Measurements from ENCODE around the gene SLC15A3.

Gene SLC15A3

DNA sequence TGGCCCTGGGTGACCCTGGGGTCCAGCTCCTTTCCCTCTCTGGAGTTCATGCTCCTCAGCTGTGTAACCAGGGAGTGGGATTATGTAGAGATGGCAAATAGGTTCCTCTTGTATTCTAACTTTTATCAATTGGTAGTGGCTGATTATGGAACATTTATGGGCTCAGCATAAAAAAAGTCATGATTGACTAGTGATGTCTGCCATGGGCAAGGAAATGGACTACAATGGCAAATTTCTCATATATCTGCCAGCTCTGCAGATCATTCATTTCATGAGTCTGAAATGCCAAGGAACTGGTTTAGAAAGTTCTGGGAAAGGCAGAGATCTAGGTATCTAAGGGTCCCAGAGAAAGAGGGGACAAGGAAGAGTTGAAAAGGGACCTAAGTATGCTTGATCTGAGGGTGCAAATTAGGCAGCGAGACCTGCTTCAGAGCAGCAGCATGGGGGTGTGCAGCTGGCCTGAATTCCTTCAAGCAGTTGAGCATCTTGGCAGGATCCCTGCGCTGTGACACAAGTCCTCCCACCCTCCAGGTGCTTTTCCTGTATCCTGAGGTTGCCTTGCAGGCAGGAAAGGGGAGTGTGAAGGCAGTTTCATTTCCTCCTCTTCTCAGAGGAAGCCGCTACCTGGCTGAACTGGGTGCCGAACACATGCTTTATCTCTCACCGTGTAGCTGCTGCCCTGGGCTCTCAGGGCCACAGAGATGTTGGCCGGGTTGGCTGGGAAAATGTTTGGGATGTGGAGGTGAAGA, 10.4 kb downstream of the SLC15A3 start:
- no peak overlapping the region for H3K4me3 ChIP-seq (ENCODE audit: low read depth in 1 of 5, low read length in 5 of 5)
- peaks cover 0 to 89% (median 41%) of the 10 kb centered on the region in 5 donors for H3K36me3 ChIP-seq (ENCODE audit: control insufficient read depth in 5 of 5, insufficient read depth in 5 of 5, low read length in 5 of 5)
- no peak overlapping the region for H3K27ac ChIP-seq (ENCODE audit: low read depth, low read length)
- no peaks in the 10 kb centered on the region for H3K9me3 ChIP-seq (ENCODE audit: control insufficient read depth in 5 of 5, low read length in 5 of 5)
- peaks cover 0 to 26% (median 3%) of the 10 kb centered on the region in 5 donors for H3K4me1 ChIP-seq (ENCODE audit: control insufficient read depth in 5 of 5, insufficient read depth in 5 of 5, low read length in 5 of 5)
- H3K9ac ChIP-seq (ENCODE audit: low read length in 5 of 5): no peak overlapping the region
- H3K27me3 ChIP-seq (ENCODE audit: control insufficient read depth in 5 of 5, insufficient read depth in 4 of 5, low read length in 5 of 5): no peaks in the 10 kb centered on the region

DNA sequence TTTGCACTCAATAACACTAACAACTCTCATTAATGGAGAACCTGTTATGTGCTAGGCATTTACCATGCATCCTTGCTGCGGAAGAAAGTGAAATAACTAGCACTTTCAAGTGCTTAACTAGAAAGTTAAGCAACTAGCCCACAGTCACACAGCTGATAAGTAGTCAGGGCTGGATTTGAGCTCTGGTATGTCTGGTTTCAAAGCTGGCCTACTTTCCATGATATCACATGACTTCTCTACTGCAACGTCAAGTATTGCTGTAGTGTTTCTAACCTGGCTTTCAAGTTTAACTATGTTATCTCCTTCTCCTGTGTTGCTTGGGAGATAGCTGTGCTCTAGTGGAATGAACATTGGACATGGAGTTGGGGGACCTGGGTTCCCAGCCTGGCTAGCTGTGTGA, 12.1 kb downstream of the SLC15A3 start:
- Histone ChIP-seq H3K36me3 (ENCODE audit: control insufficient read depth in 5 of 5, insufficient read depth in 5 of 5, low read length in 5 of 5) (peaks cover 0 to 82% (median 41%) of the 10 kb centered on the region in 5 donors), H3K4me3 (ENCODE audit: low read depth in 1 of 5, low read length in 5 of 5) (no peak overlapping the region), H3K4me1 (ENCODE audit: control insufficient read depth in 5 of 5, insufficient read depth in 5 of 5, low read length in 5 of 5) (peaks cover 0 to 26% (median 3%) of the 10 kb centered on the region in 5 donors), H3K27ac (ENCODE audit: low read depth, low read length) (no peak overlapping the region), H3K27me3 (ENCODE audit: control insufficient read depth in 5 of 5, insufficient read depth in 4 of 5, low read length in 5 of 5) (no peaks in the 10 kb centered on the region), H3K9me3 (ENCODE audit: control insufficient read depth in 5 of 5, low read length in 5 of 5) (no peaks in the 10 kb centered on the region), H3K9ac (ENCODE audit: low read length in 5 of 5) (no peak overlapping the region)

DNA sequence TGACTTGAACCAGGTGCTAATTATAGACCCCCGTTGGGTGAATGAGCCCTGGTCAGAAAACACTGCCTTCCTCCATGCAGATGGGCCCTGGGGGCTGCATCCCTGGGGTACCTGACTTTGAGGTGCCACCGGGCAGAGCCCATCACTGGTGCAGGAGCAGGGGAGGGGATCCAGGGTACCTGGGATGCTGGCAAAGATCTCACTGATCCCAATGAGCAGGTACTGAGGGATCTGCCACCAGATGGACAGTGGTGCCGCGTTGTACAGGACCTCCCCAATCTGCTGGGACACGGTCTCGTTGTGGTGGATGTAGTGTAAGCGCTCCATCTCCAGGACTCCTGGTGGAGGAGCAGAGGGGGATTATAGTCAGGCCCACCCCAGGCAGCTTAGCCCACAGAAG, 12.7 kb downstream of the SLC15A3 start:
- Histone ChIP-seq H3K9me3 (ENCODE audit: control insufficient read depth in 5 of 5, low read length in 5 of 5) (no peaks in the 10 kb centered on the region), H3K4me1 (ENCODE audit: control insufficient read depth in 5 of 5, insufficient read depth in 5 of 5, low read length in 5 of 5) (peaks cover 0 to 26% (median 3%) of the 10 kb centered on the region in 5 donors), H3K27me3 (ENCODE audit: control insufficient read depth in 5 of 5, insufficient read depth in 4 of 5, low read length in 5 of 5) (no peaks in the 10 kb centered on the region), H3K36me3 (ENCODE audit: control insufficient read depth in 5 of 5, insufficient read depth in 5 of 5, low read length in 5 of 5) (peaks cover 0 to 79% (median 41%) of the 10 kb centered on the region in 5 donors), H3K27ac (ENCODE audit: low read depth, low read length) (no peak overlapping the region), H3K4me3 (ENCODE audit: low read depth in 1 of 5, low read length in 5 of 5) (no peak overlapping the region), H3K9ac (ENCODE audit: low read length in 5 of 5) (no peak overlapping the region)

DNA sequence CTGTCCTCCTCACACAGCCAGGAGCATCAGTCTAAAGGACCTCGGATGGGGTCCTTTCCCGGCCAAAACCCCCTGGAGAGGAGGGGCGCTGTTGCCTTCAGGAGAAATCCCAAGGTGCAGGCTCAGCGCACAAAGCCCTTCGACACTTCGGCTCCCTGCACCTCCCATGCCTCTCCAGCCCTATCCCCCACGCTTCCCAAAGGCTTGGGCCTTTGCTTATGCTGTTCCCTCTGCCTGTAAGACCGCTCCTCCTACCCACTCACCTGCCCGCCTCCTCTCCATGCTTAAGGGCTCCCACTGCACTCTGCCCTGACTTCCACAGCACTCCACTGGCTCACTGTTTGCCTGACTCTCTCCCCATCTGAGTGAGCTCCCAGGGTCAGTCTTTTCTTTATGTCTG, 13.5 kb downstream of the SLC15A3 start:
- peaks cover 0 to 25% (median 3%) of the 10 kb centered on the region in 5 donors for H3K4me1 ChIP-seq (ENCODE audit: control insufficient read depth in 5 of 5, insufficient read depth in 5 of 5, low read length in 5 of 5)
- no peaks in the 10 kb centered on the region for H3K9me3 ChIP-seq (ENCODE audit: control insufficient read depth in 5 of 5, low read length in 5 of 5)
- no peak overlapping the region for H3K27ac ChIP-seq (ENCODE audit: low read depth, low read length)
- H3K36me3 ChIP-seq (ENCODE audit: control insufficient read depth in 5 of 5, insufficient read depth in 5 of 5, low read length in 5 of 5): peaks cover 0 to 76% (median 41%) of the 10 kb centered on the region in 5 donors
- H3K4me3 ChIP-seq (ENCODE audit: low read depth in 1 of 5, low read length in 5 of 5): no peak overlapping the region
- no peak overlapping the region for H3K9ac ChIP-seq (ENCODE audit: low read length in 5 of 5)
- H3K27me3 ChIP-seq (ENCODE audit: control insufficient read depth in 5 of 5, insufficient read depth in 4 of 5, low read length in 5 of 5): no peaks in the 10 kb centered on the region

DNA sequence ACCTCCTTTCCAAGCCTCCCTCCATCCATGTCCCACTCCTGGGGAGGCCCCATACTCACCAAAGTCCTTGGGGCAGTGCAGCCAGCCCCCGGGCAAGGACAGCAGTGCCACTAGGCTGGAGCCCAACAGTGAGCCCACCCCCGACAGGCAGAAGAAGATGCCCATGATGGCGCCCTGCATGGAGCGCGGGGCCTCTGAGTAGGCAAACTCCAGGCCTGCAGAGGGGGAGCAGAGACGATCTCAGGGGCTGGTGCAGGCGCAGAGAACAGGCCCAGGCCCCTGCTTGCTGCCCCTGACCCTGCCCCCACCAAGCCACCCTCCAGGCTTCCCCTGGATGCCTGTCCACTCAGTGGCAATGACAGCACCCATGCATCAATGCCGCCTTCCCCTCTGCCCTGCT, 14.2 kb downstream of the SLC15A3 start:
- H3K27ac ChIP-seq (ENCODE audit: low read depth, low read length): no peak overlapping the region
- no peaks in the 10 kb centered on the region for H3K9me3 ChIP-seq (ENCODE audit: control insufficient read depth in 5 of 5, low read length in 5 of 5)
- H3K36me3 ChIP-seq (ENCODE audit: control insufficient read depth in 5 of 5, insufficient read depth in 5 of 5, low read length in 5 of 5): peaks cover 0 to 70% (median 40%) of the 10 kb centered on the region in 5 donors

DNA sequence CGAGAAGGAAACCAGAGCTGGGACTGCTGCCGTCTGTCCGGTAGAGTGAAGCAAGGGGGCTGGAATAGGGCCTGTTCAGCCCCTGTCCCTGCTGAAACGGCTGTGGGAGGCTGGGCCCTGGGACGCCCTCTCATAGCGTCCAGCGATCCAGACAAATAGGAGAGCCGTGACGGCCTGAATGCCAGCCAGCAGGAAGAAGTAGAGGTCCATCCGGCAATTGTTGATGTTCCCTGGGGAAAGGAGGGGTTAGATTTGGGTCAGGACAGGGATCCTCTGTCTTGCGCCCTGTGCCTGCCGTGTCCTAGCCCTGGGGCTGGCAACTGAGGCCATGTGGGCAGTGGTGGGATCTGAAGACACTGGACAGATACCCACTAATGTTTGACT, 14.8 kb downstream of the SLC15A3 start:
- Histone ChIP-seq H3K36me3 (ENCODE audit: control insufficient read depth in 5 of 5, insufficient read depth in 5 of 5, low read length in 5 of 5) (peaks cover 0 to 63% (median 34%) of the 10 kb centered on the region in 5 donors), H3K4me3 (ENCODE audit: low read depth in 1 of 5, low read length in 5 of 5) (no peak overlapping the region), H3K27me3 (ENCODE audit: control insufficient read depth in 5 of 5, insufficient read depth in 4 of 5, low read length in 5 of 5) (no peaks in the 10 kb centered on the region), H3K4me1 (ENCODE audit: control insufficient read depth in 5 of 5, insufficient read depth in 5 of 5, low read length in 5 of 5) (peaks cover 0 to 20% (median 3%) of the 10 kb centered on the region in 5 donors), H3K27ac (ENCODE audit: low read depth, low read length) (no peak overlapping the region), H3K9ac (ENCODE audit: low read length in 5 of 5) (peak overlapping the region in 1 of 5 donors; percentile 41), H3K9me3 (ENCODE audit: control insufficient read depth in 5 of 5, low read length in 5 of 5) (no peaks in the 10 kb centered on the region)

More for the DNA sequence above, 14.2 kb downstream of the SLC15A3 start:
- no peaks in the 10 kb centered on the region for H3K27me3 ChIP-seq (ENCODE audit: control insufficient read depth in 5 of 5, insufficient read depth in 4 of 5, low read length in 5 of 5)
- peaks cover 0 to 25% (median 3%) of the 10 kb centered on the region in 5 donors for H3K4me1 ChIP-seq (ENCODE audit: control insufficient read depth in 5 of 5, insufficient read depth in 5 of 5, low read length in 5 of 5)
- no peak overlapping the region for H3K4me3 ChIP-seq (ENCODE audit: low read depth in 1 of 5, low read length in 5 of 5)
- no peak overlapping the region for H3K9ac ChIP-seq (ENCODE audit: low read length in 5 of 5)

DNA sequence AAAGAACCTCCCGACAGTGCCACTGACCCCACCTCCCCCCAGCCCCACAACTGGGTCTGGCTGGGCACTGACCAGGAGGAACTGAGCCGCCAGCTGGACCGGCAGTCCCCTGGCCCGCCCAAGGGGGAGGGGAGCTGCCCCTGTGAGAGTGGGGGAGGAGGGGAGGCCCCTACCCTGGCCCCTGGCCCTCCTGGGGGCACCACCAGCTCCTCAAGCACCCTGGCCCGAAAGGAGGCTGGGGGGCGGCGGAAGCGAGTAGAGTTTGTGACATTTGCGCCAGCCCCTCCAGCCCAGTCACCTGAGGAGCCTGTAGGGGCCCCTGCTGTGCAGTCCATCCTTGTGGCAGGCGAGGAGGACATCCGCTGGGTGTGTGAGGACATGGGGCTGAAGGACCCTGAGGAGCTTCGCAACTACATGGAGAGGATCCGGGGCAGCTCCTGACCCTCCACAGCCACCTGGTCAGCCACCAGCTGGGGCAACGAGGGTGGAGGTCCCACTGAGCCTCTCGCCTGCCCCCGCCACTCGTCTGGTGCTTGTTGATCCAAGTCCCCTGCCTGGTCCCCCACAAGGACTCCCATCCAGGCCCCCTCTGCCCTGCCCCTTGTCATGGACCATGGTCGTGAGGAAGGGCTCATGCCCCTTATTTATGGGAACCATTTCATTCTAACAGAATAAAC, 15.4 kb downstream of the SLC15A3 start:
- H3K4me1 ChIP-seq (ENCODE audit: control insufficient read depth in 5 of 5, insufficient read depth in 5 of 5, low read length in 5 of 5): peaks cover 0 to 20% (median 3%) of the 10 kb centered on the region in 5 donors
- H3K9ac ChIP-seq (ENCODE audit: low read length in 5 of 5): peak overlapping the region in 1 of 5 donors; percentile 41
- no peak overlapping the region for H3K4me3 ChIP-seq (ENCODE audit: low read depth in 1 of 5, low read length in 5 of 5)
- H3K27me3 ChIP-seq (ENCODE audit: control insufficient read depth in 5 of 5, insufficient read depth in 4 of 5, low read length in 5 of 5): no peaks in the 10 kb centered on the region
- H3K36me3 ChIP-seq (ENCODE audit: control insufficient read depth in 5 of 5, insufficient read depth in 5 of 5, low read length in 5 of 5): peaks cover 0 to 58% (median 28%) of the 10 kb centered on the region in 5 donors
- H3K27ac ChIP-seq (ENCODE audit: low read depth, low read length): no peak overlapping the region
- H3K9me3 ChIP-seq (ENCODE audit: control insufficient read depth in 5 of 5, low read length in 5 of 5): no peaks in the 10 kb centered on the region

DNA sequence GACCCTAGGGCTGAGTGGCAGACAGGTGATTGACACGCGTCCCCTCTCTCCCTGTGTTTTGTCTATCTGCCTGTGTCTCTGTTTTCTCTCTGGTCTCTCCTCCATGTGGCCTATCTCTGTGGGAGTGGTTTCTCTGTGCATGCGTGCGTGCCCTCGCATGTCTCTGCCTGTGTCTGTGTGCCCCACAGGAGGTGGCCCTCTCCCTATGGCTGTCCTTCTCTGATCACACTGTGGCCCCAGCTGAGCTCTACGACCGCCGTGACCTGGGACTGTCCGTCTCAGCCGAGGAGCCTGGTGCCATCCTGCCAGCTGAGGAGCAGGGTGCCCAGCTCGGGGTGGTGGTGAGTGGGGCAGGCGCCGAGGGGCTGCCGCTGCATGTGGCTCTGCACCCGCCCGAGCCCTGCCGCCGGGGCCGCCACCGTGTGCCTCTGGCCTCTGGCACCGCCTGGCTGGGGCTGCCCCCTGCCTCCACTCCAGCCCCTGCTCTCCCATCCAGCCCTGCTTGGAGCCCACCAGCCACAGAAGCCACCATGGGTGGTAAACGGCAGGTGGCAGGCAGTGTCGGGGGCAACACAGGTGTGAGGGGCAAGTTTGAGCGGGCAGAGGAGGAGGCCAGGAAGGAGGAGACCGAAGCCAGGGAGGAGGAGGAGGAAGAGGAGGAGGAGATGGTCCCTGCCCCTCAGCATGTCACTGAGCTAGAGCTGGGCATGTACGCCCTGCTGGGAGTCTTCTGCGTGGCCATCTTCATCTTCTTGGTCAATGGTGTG, 16.1 kb downstream of the SLC15A3 start:
- Histone ChIP-seq H3K36me3 (ENCODE audit: control insufficient read depth in 5 of 5, insufficient read depth in 5 of 5, low read length in 5 of 5) (peaks cover 0 to 51% (median 21%) of the 10 kb centered on the region in 5 donors), H3K4me3 (ENCODE audit: low read depth in 1 of 5, low read length in 5 of 5) (no peak overlapping the region), H3K9ac (ENCODE audit: low read length in 5 of 5) (no peak overlapping the region), H3K27ac (ENCODE audit: low read depth, low read length) (no peak overlapping the region), H3K4me1 (ENCODE audit: control insufficient read depth in 5 of 5, insufficient read depth in 5 of 5, low read length in 5 of 5) (peaks cover 0 to 20% (median 3%) of the 10 kb centered on the region in 5 donors), H3K9me3 (ENCODE audit: control insufficient read depth in 5 of 5, low read length in 5 of 5) (no peaks in the 10 kb centered on the region), H3K27me3 (ENCODE audit: control insufficient read depth in 5 of 5, insufficient read depth in 4 of 5, low read length in 5 of 5) (no peaks in the 10 kb centered on the region)

DNA sequence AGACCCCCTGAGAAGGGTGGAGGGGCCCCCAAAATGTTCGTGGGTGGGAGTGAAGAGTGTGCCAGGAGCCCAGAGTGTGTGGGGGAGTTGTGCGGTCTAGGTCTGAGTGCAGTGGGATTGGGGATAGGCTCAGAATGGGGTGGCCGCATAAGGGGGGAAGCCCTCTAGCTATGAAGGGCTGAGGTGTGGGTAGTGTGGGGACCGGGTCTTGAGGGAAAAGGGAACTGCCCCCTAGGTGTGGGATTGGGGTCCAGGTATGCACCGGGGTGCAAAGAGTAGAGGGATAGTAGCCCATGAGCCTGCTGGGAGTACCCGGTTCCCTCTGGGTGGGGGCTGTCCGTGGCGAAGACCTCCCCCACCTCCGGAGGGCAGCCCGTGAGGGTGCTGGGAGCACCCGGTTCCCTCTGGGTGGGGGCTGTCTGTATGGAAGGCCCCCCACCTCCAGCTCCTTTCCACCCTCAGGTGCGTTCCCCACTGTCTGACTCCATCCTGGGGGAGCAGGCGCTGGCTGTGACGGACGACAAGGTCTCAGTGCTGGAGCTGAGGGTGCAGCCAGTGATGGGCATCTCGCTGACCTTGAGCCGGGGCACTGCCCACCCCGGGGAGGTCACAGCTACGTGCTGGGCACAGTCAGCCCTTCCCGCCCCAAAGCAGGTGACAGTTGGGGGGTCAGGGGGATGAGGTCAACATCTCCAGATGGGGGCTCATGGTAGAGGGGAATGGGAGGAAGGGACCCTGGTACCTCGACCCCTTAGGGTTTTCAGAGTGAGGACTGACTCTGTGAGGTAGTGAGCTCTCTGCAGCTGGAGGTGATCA, 17.0 kb downstream of the SLC15A3 start:
- Histone ChIP-seq H3K4me1 (ENCODE audit: control insufficient read depth in 5 of 5, insufficient read depth in 5 of 5, low read length in 5 of 5) (peaks cover 0 to 20% (median 3%) of the 10 kb centered on the region in 5 donors), H3K4me3 (ENCODE audit: low read depth in 1 of 5, low read length in 5 of 5) (no peak overlapping the region), H3K9me3 (ENCODE audit: control insufficient read depth in 5 of 5, low read length in 5 of 5) (no peaks in the 10 kb centered on the region), H3K36me3 (ENCODE audit: control insufficient read depth in 5 of 5, insufficient read depth in 5 of 5, low read length in 5 of 5) (peaks cover 0 to 42% (median 16%) of the 10 kb centered on the region in 5 donors), H3K27ac (ENCODE audit: low read depth, low read length) (no peak overlapping the region), H3K9ac (ENCODE audit: low read length in 5 of 5) (no peak overlapping the region), H3K27me3 (ENCODE audit: control insufficient read depth in 5 of 5, insufficient read depth in 4 of 5, low read length in 5 of 5) (peaks cover 0 to 2% (median 0%) of the 10 kb centered on the region in 5 donors)

All from subcutaneous abdominal adipose tissue (tissue), 5 donors.